H9 (cell line): ENCODE measurements around the gene REEP3. TPM values are rescaled to one million over a fixed set of nuclear protein-coding genes. Genes with fewer than 3 reads are reported as not detected.

Experiments
- DNase-seq: peaks from one replicate; pipeline ENCODE4 v3.0.0-alpha.2; 2017
- H2AFZ ChIP-seq: one replicate; pipeline ENCODE4 v1.6.1; 2013; ENCODE audit warnings: mild to moderate bottlenecking, low read length, control low read depth, moderate library complexity
- H2AK5ac ChIP-seq: 2 replicates; pipeline ENCODE4 v1.6.1; 2013; ENCODE audit warnings: low read length, control low read depth, mixed read lengths; ENCODE audit not compliant: insufficient read length
- H2BK120ac ChIP-seq: one replicate; pipeline ENCODE4 v1.6.1; 2013; ENCODE audit warnings: low read depth, mild to moderate bottlenecking, low read length, control low read depth, inconsistent platforms; ENCODE audit not compliant: poor library complexity, severe bottlenecking
- H2BK12ac ChIP-seq: 2 replicates; pipeline ENCODE4 v1.6.1; 2013; ENCODE audit warnings: low read length, control low read depth, mixed read lengths, low read depth; ENCODE audit not compliant: insufficient read length
- H2BK15ac ChIP-seq: 2 replicates; pipeline ENCODE4 v1.6.1; 2013; ENCODE audit warnings: low read depth, low read length, control low read depth
- H2BK20ac ChIP-seq: one replicate; pipeline ENCODE4 v1.6.1; 2013; ENCODE audit warnings: low read depth, mild to moderate bottlenecking, low read length, control low read depth, inconsistent platforms; ENCODE audit not compliant: poor library complexity, severe bottlenecking
- H2BK5ac ChIP-seq: 2 replicates; pipeline ENCODE4 v1.6.1; 2013; ENCODE audit warnings: low read length, control low read depth, mixed read lengths; ENCODE audit not compliant: insufficient read length
- H3K14ac ChIP-seq: 2 replicates; pipeline ENCODE4 v1.6.1; 2013; ENCODE audit warnings: low read length, control low read depth; ENCODE audit not compliant: insufficient read depth
- H3K18ac ChIP-seq: 2 replicates; pipeline ENCODE4 v1.6.1; 2013; ENCODE audit warnings: low read depth, mild to moderate bottlenecking, mixed read lengths, low read length, control low read depth; ENCODE audit not compliant: insufficient read length
- H3K23ac ChIP-seq: 2 replicates; pipeline ENCODE4 v1.6.1; 2013; ENCODE audit warnings: low read length, control low read depth, mixed read lengths, low read depth; ENCODE audit not compliant: insufficient read length
- H3K23me2 ChIP-seq: 2 replicates; pipeline ENCODE4 v1.6.1; 2013; ENCODE audit warnings: low read depth, mild to moderate bottlenecking, mixed read lengths, low read length, control low read depth; ENCODE audit not compliant: insufficient read length, poor library complexity, severe bottlenecking
- H3K27ac ChIP-seq: 2 replicates; pipeline ENCODE4 v1.5.1; 2013; ENCODE audit warnings: low read length, control low read depth, mixed read lengths, low read depth; ENCODE audit not compliant: insufficient read length
- H3K27me3 ChIP-seq: 2 replicates; pipeline ENCODE4 v1.6.1; 2013; ENCODE audit warnings: low read length, control low read depth, inconsistent platforms; ENCODE audit not compliant: insufficient read depth
- H3K4ac ChIP-seq: 2 replicates; pipeline ENCODE4 v1.6.1; 2013; ENCODE audit warnings: low read depth, mild to moderate bottlenecking, control low read depth, inconsistent platforms, low read length, moderate library complexity
- H3K4me1 ChIP-seq: 2 replicates; pipeline ENCODE4 v1.6.1; 2013; ENCODE audit warnings: low read length, control low read depth, inconsistent platforms; ENCODE audit not compliant: insufficient read depth
- H3K4me2 ChIP-seq: 2 replicates; pipeline ENCODE4 v1.6.1; 2013; ENCODE audit warnings: low read length, control low read depth, mixed read lengths; ENCODE audit not compliant: insufficient read length, insufficient read depth
- H3K56ac ChIP-seq: 2 replicates; pipeline ENCODE4 v1.6.1; 2013; ENCODE audit warnings: low read depth, mild to moderate bottlenecking, mixed read lengths, low read length, control low read depth; ENCODE audit not compliant: insufficient read length
- H3K79me1 ChIP-seq: 2 replicates; pipeline ENCODE4 v1.6.1; 2013; ENCODE audit warnings: low read depth, mild to moderate bottlenecking, moderate library complexity, low read length, control low read depth, inconsistent platforms; ENCODE audit not compliant: insufficient read depth, poor library complexity, severe bottlenecking
- H3K79me2 ChIP-seq: 2 replicates; pipeline ENCODE4 v1.6.1; 2013; ENCODE audit warnings: low read length, control low read depth, inconsistent platforms; ENCODE audit not compliant: insufficient read depth
- H3K9ac ChIP-seq: 2 replicates; pipeline ENCODE4 v1.6.1; 2013; ENCODE audit warnings: low read length, control low read depth, mixed read lengths; ENCODE audit not compliant: insufficient read length; ENCODE audit errors: extremely low read depth
- H3K9me3 ChIP-seq: one replicate; pipeline ENCODE4 v1.6.1; 2013; ENCODE audit warnings: low read depth, low read length, inconsistent platforms; ENCODE audit not compliant: control insufficient read depth
- H3T11ph ChIP-seq: one replicate; pipeline ENCODE4 v1.6.1; 2013; ENCODE audit warnings: mild to moderate bottlenecking, low read length, control low read depth, inconsistent platforms
- H4K20me1 ChIP-seq: one replicate; pipeline ENCODE4 v1.6.1; 2013; ENCODE audit not compliant: control insufficient read depth, insufficient read length, insufficient read depth
- H4K5ac ChIP-seq: 2 replicates; pipeline ENCODE4 v1.6.1; 2013; ENCODE audit warnings: low read depth, mild to moderate bottlenecking, mixed read lengths, low read length, control low read depth; ENCODE audit not compliant: insufficient read length
- H4K8ac ChIP-seq: replicated peaks from 2 replicates; pipeline ENCODE4 v1.6.1; 2013; ENCODE audit warnings: low read length, control low read depth, mixed read lengths, low read depth; ENCODE audit not compliant: insufficient read length
- H4K91ac ChIP-seq: 2 replicates; pipeline ENCODE4 v1.6.1; 2013; ENCODE audit warnings: low read depth, mild to moderate bottlenecking, moderate library complexity, mixed read lengths, low read length, control low read depth; ENCODE audit not compliant: insufficient read length
- H3K27ac Mint-ChIP-seq, 3 experiments: 2 replicates in 2 of 3; 3 replicates in 1 of 3; pipeline ENCODE4 v1.8.0; 2020 to 2021; ENCODE audit warnings: mixed read lengths in 3 of 3, mild to moderate bottlenecking in 1 of 3, moderate library complexity in 1 of 3
- H3K27me3 Mint-ChIP-seq: 2 replicates; pipeline ENCODE4 v1.8.0; 2021; ENCODE audit warnings: low read depth, mild to moderate bottlenecking, moderate library complexity, mixed read lengths
- H3K36me3 Mint-ChIP-seq, 3 experiments: 2 replicates in 2 of 3; 3 replicates in 1 of 3; pipeline ENCODE4 v1.8.0; 2020 to 2021; ENCODE audit warnings: low read depth in 3 of 3, mixed read lengths in 3 of 3; ENCODE audit not compliant: insufficient read depth in 1 of 3
- H3K4me1 Mint-ChIP-seq, 2 experiments: 2 replicates each; pipeline ENCODE4 v1.8.0; 2020; ENCODE audit warnings: mixed read lengths in 2 of 2
- H3K4me3 Mint-ChIP-seq, 2 experiments: 2 replicates in 1 of 2; 3 replicates in 1 of 2; pipeline ENCODE4 v1.8.0; 2020 to 2021; ENCODE audit warnings: mild to moderate bottlenecking in 2 of 2, mixed read lengths in 2 of 2, moderate library complexity in 1 of 2
- H3K9me3 Mint-ChIP-seq, 2 experiments: 2 replicates in 1 of 2; 3 replicates in 1 of 2; pipeline ENCODE4 v1.8.0; 2020; ENCODE audit warnings: mild to moderate bottlenecking in 2 of 2, mixed read lengths in 2 of 2, moderate library complexity in 1 of 2
- CTCF ChIP-seq: fragments of 200-600 bp; sonication (generic); conservative IDR thresholded peaks from 3 replicates; pipeline ENCODE4 v1.8.0; 2021; ENCODE audit warnings: antibody characterized with exemption, mild to moderate bottlenecking
- WGBS: extraction: QIAGEN DNeasy Blood & Tissue Kit; methylation state at CpG from one replicate; pipeline ENCODE4 v1.1.7; 2013; ENCODE audit warnings: missing lambda C conversion rate, low lambda C conversion rate, mixed read lengths; ENCODE audit not compliant: insufficient read length; ENCODE audit errors: extremely low coverage; 5-methylcytosine and 5-hydroxymethylcytosine counted together
- total RNA-seq: library from RNA; stranded (reverse); gene quantifications from 2 replicates; pipeline ENCODE4 v1.2.1, GENCODE V29; 2021

Gene REEP3
- total RNA-seq, 1 experiment from 2014 or later, result 21.4 TPM

GRCh38 chr10:63539377-63539776 lies 18.2 kb downstream of the REEP3 start:
- Histone ChIP-seq H4K91ac (no peak overlapping the region), H3K4ac (no peak overlapping the region), H4K20me1 (no peaks in the 10 kb centered on the region), H3K4me1 (peaks cover 2% of the 10 kb centered on the region; the same call in 1 of the 2 replicates), H2BK12ac (no peak overlapping the region), H3K4me2 (no peak overlapping the region), H3K79me2 (peaks cover 2% of the 10 kb centered on the region; the same call in 1 of the 2 replicates), H3T11ph (no peak overlapping the region), H3K56ac (no peak overlapping the region), H2BK15ac (no peak overlapping the region), H2AK5ac (no peak overlapping the region), H3K18ac (no peak overlapping the region), H2AFZ (no peak overlapping the region), H4K5ac (no peak overlapping the region), H2BK5ac (no peak overlapping the region), H3K9ac (no peak overlapping the region), H3K79me1 (peaks cover 2% of the 10 kb centered on the region), H3K14ac (no peak overlapping the region), H2BK20ac (no peak overlapping the region), H2BK120ac (no peak overlapping the region), H3K27ac (no peak overlapping the region), H3K23me2 (no peaks in the 10 kb centered on the region), H3K27me3 (no peaks in the 10 kb centered on the region), H3K23ac (no peak overlapping the region), H4K8ac (no peak overlapping the region), H3K9me3 (no peaks in the 10 kb centered on the region)
- H3K27ac Mint-ChIP-seq, result no peak overlapping the region
- H3K4me1 Mint-ChIP-seq, result peaks cover 5 to 8% of the 10 kb centered on the region in 2 experiments
- H3K36me3 Mint-ChIP-seq, result no peaks in the 10 kb centered on the region
- H3K27me3 Mint-ChIP-seq, result no peaks in the 10 kb centered on the region
- H3K4me3 Mint-ChIP-seq, result no peak overlapping the region
- DNase-seq, result no peak
- TF ChIP-seq CTCF, result no peak
- no peaks in the 10 kb centered on the region for H3K9me3 Mint-ChIP-seq
- whole genome bisulfite sequencing, result no CpG with 5 or more reads among the region's 2 CpGs
